Astrocyte of the spinal cord (primary cell): ENCODE measurements around the gene SPIN4.

ENCODE experiments used
- DNase-seq: peaks from one replicate; pipeline ENCODE4 v3.0.0; 2011; ENCODE audit warnings: low read depth, low spot score
- H3K4me3 ChIP-seq: 2 replicates; pipeline ENCODE4 v1.5.1; 2011; ENCODE audit warnings: low read depth, mild to moderate bottlenecking, low read length, moderate library complexity
- CTCF ChIP-seq: IDR thresholded peaks from 2 replicates; pipeline ENCODE4 v1.5.1; 2012; ENCODE audit warnings: low read depth, mild to moderate bottlenecking, low read length, inconsistent platforms
- in situ Hi-C: cut with HindIII; loops from 2 replicates; pipeline ENCODE4 v1.10.0; 2017; ENCODE audit warnings: low sequenced_read_pairs

Gene SPIN4

GRCh38 chrX:63361494-63361893 is 10.4 kb upstream of the SPIN4 start:
- no peak for TF ChIP-seq CTCF
- in situ Hi-C loops, result no loop called here
- no peak for DNase-seq
- H3K4me3 ChIP-seq, result no peak overlapping the region

- in situ Hi-C loops, result no loop called here
- no peak for DNase-seq
- no peak overlapping the region for H3K4me3 ChIP-seq
- no peak for TF ChIP-seq CTCF
Observed at GRCh38 chrX:63354484-63354883, 3.4 kb upstream of the SPIN4 start.

GRCh38 chrX:63350465-63350877 is 661 bp downstream of the SPIN4 start:
- TF ChIP-seq CTCF, result no peak
- in situ Hi-C loops, result no loop called here
- H3K4me3 ChIP-seq, result peak overlapping the region; percentile 59
- DNase-seq, result no peak

- in situ Hi-C loops, result no loop called here
- no peak for DNase-seq
- H3K4me3 ChIP-seq, result no peak overlapping the region
- no peak for TF ChIP-seq CTCF
Observed at GRCh38 chrX:63349307-63349706, 1.8 kb downstream of the SPIN4 start.

- no peak for TF ChIP-seq CTCF
- no peak overlapping the region for H3K4me3 ChIP-seq
- DNase-seq, result no peak
- in situ Hi-C loops, result no loop called here
Observed at GRCh38 chrX:63330681-63331080, 20.5 kb downstream of the SPIN4 start.

- DNase-seq, result no peak
- no peak for TF ChIP-seq CTCF
- no peak overlapping the region for H3K4me3 ChIP-seq
- in situ Hi-C loops, result no loop called here
Observed at GRCh38 chrX:63327788-63328187, 23.3 kb downstream of the SPIN4 start.

GRCh38 chrX:63299596-63299995 is 51.5 kb downstream of the SPIN4 start:
- DNase-seq, result no peak
- TF ChIP-seq CTCF, result no peak
- no peak overlapping the region for H3K4me3 ChIP-seq
- in situ Hi-C loops, result no loop called here
